HG02970 (cell line): ENCODE results near the gene SYNDIG1.

ENCODE experiments used
- ATAC-seq: cut with Tn5 transposase; IDR thresholded peaks from one replicate; pipeline ENCODE4 v1.9.1; 2021; ENCODE audit warnings: mild to moderate bottlenecking, moderate library complexity, moderate number of reproducible peaks; ENCODE audit not compliant: unreplicated experiment, low FRiP score

SYNDIG1 gene

GRCh38 chr20:24546232-24546892 lies 76.9 kb downstream of the SYNDIG1 start:
- ATAC-seq: no peak

- no peak for ATAC-seq
Observed at GRCh38 chr20:24547967-24548366, 78.5 kb downstream of the SYNDIG1 start.

GRCh38 chr20:24559114-24559732 lies 89.8 kb downstream of the SYNDIG1 start:
- ATAC-seq: no peak

GRCh38 chr20:24560571-24561491 lies 91.4 kb downstream of the SYNDIG1 start:
- no peak for ATAC-seq

GRCh38 chr20:24565835-24566351 lies 96.5 kb downstream of the SYNDIG1 start:
- ATAC-seq: no peak

GRCh38 chr20:24566656-24567055 lies 97.2 kb downstream of the SYNDIG1 start:
- no peak for ATAC-seq

GRCh38 chr20:24567508-24567907 lies 98.1 kb downstream of the SYNDIG1 start:
- ATAC-seq: no peak

- ATAC-seq: no peak
Observed at GRCh38 chr20:24568842-24569241, 99.4 kb downstream of the SYNDIG1 start.

GRCh38 chr20:24571159-24571558 lies 101.7 kb downstream of the SYNDIG1 start:
- no peak for ATAC-seq

- no peak for ATAC-seq
Observed at GRCh38 chr20:24572140-24572539, 102.7 kb downstream of the SYNDIG1 start.

- no peak for ATAC-seq
Observed at GRCh38 chr20:24572862-24573261, 103.4 kb downstream of the SYNDIG1 start.

- no peak for ATAC-seq
Observed at GRCh38 chr20:24573557-24573956, 104.1 kb downstream of the SYNDIG1 start.

- no peak for ATAC-seq
Observed at GRCh38 chr20:24574307-24574706, 104.9 kb downstream of the SYNDIG1 start.

- ATAC-seq: no peak
Observed at GRCh38 chr20:24574797-24575196, 105.4 kb downstream of the SYNDIG1 start.

GRCh38 chr20:24575811-24576210 lies 106.4 kb downstream of the SYNDIG1 start:
- ATAC-seq: no peak

GRCh38 chr20:24576447-24576846 lies 107.0 kb downstream of the SYNDIG1 start:
- no peak for ATAC-seq

GRCh38 chr20:24577271-24577909 lies 108.0 kb downstream of the SYNDIG1 start:
- ATAC-seq: no peak

- ATAC-seq: no peak
Observed at GRCh38 chr20:24578567-24579415, 109.4 kb downstream of the SYNDIG1 start.

- ATAC-seq: no peak
Observed at GRCh38 chr20:24579475-24579874, 110.0 kb downstream of the SYNDIG1 start.

- ATAC-seq: no peak
Observed at GRCh38 chr20:24580006-24580405, 110.6 kb downstream of the SYNDIG1 start.
